H4 (cell line): Measurements from ENCODE around the gene POLE. TPM values are rescaled to one million over a fixed set of nuclear protein-coding genes. Genes with fewer than 3 reads are reported as not detected.

ENCODE experiments used
- DNase-seq: peaks from one replicate; pipeline ENCODE4 v3.0.0-alpha.2; 2015; ENCODE audit warnings: low spot score
- total RNA-seq: library from RNA; depleted of rRNA; stranded (reverse); fragments of >200 nt; shearing (Covaris generic); gene quantifications from 2 replicates; pipeline ENCODE4 v1.2.3, GENCODE V29; 2014

POLE gene
- total RNA-seq, 1 experiment from 2014 or later = 11.8 TPM

GRCh38 chr12:132686825-132687210 lies 324 bp downstream of the POLE start:
- DNase-seq = no peak

GRCh38 chr12:132685400-132685799 lies 1.7 kb downstream of the POLE start:
- no peak for DNase-seq

- no peak for DNase-seq
Measured at GRCh38 chr12:132677492-132677891, 9.7 kb downstream of the POLE start.

GRCh38 chr12:132675757-132676432 lies 11.2 kb downstream of the POLE start:
- no peak for DNase-seq

GRCh38 chr12:132674561-132674960 lies 12.6 kb downstream of the POLE start:
- DNase-seq = no peak

GRCh38 chr12:132673288-132674179 lies 13.6 kb downstream of the POLE start:
- no peak for DNase-seq

- no peak for DNase-seq
Measured at GRCh38 chr12:132672678-132673077, 14.5 kb downstream of the POLE start.

- DNase-seq = no peak
Measured at GRCh38 chr12:132672116-132672515, 15.0 kb downstream of the POLE start.

- DNase-seq = no peak
Measured at GRCh38 chr12:132669166-132669879, 17.8 kb downstream of the POLE start.

- no peak for DNase-seq
Measured at GRCh38 chr12:132668191-132669088, 18.7 kb downstream of the POLE start.

- no peak for DNase-seq
Measured at GRCh38 chr12:132665794-132666193, 21.3 kb downstream of the POLE start.

GRCh38 chr12:132665149-132665491 lies 22.0 kb downstream of the POLE start:
- no peak for DNase-seq

- no peak for DNase-seq
Measured at GRCh38 chr12:132664206-132665148, 22.7 kb downstream of the POLE start.

- no peak for DNase-seq
Measured at GRCh38 chr12:132662901-132663755, 24.0 kb downstream of the POLE start.

GRCh38 chr12:132661972-132662371 lies 25.2 kb downstream of the POLE start:
- no peak for DNase-seq

- no peak for DNase-seq
Measured at GRCh38 chr12:132660996-132661395, 26.1 kb downstream of the POLE start.

GRCh38 chr12:132660052-132660451 lies 27.1 kb downstream of the POLE start:
- DNase-seq = no peak

GRCh38 chr12:132659146-132659545 lies 28.0 kb downstream of the POLE start:
- no peak for DNase-seq

- no peak for DNase-seq
Measured at GRCh38 chr12:132658149-132658894, 28.8 kb downstream of the POLE start.
